HG03135 (cell line): ENCODE data around the gene STATH.
"Not testable (repeated sequence)": the region's sequence is repeated elsewhere in the genome, so short reads cannot be mapped to it uniquely, and the experiment has no call there.

ENCODE experiments used
- ATAC-seq: cut with Tn5 transposase; IDR thresholded peaks from one replicate; pipeline ENCODE4 v1.9.1; 2021; ENCODE audit warnings: mild to moderate bottlenecking, moderate library complexity; ENCODE audit not compliant: unreplicated experiment

Gene STATH, protein sequence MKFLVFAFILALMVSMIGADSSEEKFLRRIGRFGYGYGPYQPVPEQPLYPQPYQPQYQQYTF

DNA sequence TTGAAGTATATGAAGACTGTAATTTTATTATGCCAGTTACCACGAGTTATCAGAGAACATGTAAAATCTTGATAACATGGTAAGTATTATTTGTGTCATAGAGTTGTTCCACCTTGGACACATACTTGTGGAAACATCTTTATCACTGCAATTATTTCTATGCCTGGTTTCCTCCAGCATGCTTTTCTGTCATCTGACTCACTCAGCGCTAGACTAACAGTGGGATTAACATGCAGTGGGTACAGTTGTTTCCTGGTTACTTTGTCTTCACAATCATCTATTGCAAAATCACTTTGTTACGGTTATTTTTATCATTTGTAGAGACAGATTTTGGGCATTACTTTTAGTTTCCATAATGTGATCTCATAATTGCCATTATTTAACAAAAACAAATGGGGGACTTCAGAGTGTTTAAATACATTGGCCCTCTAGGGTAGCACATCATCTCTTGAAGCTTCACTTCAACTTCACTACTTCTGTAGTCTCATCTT, at the start of gene STATH:
Gene STATH, plus strand, starts transcription at position 441 of the 491 bp plus-strand sequence. CDS start 2,472 bp downstream, outside the sequence.
- ATAC-seq = no peak

DNA sequence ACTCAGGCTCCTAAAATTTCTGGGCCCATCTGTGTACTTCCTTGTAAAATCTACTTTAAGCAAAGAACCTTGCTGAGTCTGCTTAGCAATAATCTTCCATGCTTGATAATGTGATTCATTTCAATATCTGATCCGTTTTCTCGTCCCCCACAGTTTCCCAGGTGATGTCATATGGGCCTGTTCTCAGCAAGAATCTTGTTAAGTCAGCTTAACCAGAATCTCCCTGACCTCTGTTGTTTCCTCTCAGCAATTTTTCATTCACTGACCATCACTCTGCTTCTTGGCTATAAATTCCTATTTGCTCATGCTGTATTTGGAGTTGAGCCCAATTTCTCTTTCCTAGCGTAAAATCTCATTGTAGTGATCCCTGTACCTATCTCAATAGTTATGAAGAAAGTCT, 44.2 kb upstream of the STATH start:
- ATAC-seq = no peak

DNA sequence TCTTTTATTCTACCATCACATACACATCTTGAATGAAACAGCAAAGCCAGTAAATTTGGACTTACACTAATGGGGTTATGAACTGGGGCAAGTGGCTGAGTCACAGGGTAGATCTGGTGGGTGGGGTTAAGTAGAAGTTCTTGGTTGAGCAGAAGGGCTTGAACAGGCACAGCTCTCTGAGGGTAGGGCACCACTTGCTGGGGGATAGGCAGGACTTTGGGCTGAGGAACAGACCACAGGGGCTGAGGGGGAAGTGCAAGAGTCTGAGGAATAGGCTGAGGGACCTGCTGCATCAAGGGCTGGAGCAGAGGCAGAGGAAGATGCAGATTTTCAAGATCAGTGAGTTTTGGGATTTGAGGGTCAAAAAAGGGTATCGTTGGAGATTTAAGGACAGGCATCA, 38.6 kb upstream of the STATH start:
- ATAC-seq = no peak

DNA sequence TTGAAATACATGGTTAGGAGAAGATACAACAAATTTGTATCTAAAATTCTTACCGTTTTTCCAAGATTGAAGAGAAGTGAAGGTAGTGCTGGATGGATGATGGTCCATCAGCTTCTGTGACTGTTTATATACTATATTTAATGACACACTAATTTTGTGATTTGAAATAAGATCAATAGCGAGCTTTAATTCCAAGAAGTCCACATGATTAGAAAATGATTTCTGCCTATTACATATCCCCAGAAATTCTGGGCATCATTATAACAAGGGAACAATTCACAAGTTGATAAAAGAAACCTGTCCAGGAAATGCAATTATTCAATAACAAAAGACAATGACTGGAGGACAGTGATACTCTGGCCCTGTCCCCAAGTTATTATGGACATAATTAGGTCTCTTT, 30.1 kb upstream of the STATH start, which contains the start of gene CSN2:
Gene CSN2, minus strand, starts transcription at position 101 of the 400 bp plus-strand sequence. CDS start 4,733 bp downstream, outside the sequence.
- no peak for ATAC-seq

DNA sequence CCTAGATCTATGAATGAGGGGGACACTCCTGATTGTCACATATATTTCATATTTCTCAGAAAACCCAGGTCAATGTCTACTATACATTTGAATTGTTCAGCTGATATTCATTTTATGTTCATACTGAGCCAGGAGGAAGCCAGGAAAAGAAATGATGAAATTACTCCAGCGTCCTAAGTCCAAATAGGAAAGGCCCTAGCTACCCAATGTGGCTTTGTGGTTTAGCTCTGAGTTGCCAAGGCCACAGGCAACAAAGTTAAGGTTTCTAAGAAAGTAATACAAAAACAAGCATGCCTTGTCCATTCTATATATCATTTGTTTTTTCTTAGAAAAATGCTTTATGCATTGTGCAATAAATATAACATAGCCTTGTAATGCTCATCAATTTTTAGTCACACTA, 25.7 kb upstream of the STATH start:
- no peak for ATAC-seq

DNA sequence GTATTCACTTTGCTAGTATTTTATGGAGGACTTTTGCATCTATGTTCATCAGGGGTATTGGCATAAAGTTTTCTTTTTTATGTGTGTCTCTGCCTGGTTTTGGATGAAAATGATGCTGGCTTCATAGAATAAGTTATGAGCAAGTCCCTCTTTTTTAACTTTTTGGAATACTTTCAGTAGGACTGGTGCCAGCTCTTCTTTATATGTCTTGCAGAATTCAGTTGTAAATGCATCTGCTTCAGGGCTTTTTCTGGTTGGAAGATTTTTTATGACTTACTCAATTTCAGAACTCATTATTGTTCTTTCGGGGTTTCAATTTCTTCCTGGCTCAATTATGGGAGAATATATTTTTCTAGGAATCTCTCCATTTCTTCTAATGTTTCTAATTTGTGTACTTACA, 21.1 kb upstream of the STATH start:
- ATAC-seq = no peak

DNA sequence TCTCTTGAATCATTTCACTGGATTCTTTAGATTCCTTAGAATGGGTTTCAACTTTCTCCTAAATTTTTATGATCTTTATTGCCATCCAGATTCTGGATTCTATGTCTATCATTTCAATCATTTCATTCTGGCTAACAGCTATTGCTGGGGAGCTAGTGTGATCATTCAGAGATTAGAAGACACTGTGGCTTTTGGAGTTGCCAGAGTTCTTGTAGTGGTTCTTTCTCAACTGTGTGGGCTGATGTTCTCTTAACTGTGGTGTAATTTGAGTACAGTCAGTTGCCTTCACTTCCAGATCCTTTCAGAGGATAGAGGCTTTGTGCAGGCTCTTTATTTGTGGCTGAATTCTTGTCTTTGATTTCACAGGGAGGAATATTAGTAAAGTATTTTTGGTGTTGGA, 18.2 kb upstream of the STATH start:
- no peak for ATAC-seq

DNA sequence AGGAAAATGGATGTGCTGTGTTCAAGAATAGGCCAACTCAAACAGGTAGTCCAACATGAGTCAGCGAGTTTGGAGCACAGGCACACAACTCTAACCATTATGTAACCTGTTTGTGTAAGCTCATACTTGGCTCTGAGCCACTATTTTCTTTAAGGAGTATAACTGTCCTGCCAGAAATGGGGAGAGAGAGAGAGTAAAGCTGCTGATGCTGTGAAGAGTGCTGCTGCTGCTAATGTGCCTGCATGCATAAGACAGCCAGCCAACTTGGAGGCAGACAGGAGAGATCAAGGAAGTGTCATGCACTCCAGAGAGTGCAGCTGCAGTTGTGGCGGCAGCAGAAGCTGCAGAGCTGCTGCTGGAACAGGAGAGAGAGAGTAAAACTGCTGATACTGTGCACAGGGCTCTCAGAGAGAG, 11.7 kb upstream of the STATH start:
- ATAC-seq = no peak

DNA sequence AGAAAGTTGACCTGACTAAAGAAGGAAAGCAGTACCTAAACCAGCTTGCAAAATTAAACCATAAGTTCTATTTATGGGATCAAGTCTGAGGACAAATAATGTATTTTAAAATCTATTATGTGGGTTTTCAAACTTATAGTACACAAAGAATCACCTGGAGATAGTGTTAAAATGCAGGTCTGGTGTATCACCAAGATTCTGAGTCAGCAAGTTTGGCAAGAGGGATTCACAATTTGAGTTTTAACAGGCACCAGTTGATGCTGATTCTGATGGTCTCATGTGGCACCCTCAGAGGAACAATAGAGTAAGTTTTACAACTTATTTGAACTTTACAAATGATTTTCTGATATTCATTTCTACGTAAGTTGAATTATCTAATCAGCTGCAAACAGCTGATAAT, 9.1 kb upstream of the STATH start:
- no peak for ATAC-seq

DNA sequence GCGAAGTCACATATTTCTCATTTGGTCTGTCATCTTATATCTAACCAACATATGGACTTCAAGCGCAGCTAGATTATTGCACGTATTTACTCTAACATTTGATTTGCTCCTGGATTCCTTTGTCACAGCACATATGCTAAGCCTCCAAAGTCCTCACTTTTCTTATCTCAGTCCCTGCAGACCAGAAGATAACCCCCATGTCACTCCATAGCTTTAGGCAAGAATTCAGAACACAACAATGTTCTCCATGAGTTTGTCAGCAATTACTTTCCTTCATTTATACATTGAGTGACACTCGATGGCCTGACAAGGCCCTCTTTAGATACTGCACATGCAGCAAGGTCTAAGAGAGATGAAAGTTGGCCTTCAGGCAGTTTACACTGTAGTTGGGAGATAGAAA, 4.8 kb upstream of the STATH start:
- ATAC-seq = no peak

DNA sequence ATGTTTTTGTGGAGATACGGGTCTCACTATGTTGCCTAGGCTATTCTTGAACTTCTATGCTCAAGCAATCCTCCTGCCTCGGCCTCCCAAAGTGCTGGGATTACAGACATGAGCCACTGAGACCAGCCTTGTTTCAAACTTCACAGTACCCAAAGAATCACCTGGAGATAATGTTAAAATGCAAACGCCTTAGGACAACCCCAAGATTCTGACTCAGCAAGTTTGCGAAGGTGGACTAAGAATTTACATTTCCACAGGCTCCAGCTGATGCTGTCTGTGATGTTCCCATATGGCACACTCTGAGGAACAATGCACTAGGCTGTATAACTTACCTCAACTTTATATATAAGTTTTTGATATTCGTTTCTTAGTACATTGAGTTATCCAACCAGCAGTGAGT, 984 bp upstream of the STATH start:
- no peak for ATAC-seq

DNA sequence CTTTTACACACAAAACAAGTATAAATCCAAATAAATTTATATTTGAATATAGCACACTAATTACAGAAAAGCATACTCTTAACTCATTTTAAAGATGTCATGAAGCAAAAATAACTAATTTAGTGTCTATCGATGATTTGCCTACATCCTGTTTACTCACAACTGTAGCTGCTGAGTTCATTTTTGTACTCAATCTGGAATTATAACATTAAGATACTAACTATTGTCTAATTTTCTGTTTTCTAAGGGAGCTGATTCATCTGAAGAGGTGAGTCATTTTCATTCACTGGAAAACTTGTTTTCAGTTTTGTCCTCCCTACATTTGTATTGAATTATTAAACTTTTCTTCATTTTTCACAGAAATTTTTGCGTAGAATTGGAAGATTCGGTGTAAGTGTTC, 3.7 kb downstream of the STATH start:
- no peak for ATAC-seq

DNA sequence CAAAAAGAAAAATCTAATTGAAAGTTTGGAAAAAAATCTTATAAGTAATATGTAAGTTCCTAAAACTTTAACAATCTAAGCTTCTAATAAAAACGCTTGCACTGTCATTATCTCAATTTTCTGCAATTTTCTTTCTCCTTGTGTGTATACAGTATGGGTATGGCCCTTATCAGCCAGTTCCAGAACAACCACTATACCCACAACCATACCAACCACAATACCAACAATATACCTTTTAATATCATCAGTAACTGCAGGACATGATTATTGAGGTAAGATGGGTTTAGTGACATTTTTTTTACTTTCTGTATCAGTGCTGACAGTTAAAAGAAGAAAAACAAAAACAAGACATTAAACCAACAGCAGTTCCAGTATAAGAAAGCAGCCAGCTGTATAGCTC, 4.9 kb downstream of the STATH start:
- no peak for ATAC-seq

DNA sequence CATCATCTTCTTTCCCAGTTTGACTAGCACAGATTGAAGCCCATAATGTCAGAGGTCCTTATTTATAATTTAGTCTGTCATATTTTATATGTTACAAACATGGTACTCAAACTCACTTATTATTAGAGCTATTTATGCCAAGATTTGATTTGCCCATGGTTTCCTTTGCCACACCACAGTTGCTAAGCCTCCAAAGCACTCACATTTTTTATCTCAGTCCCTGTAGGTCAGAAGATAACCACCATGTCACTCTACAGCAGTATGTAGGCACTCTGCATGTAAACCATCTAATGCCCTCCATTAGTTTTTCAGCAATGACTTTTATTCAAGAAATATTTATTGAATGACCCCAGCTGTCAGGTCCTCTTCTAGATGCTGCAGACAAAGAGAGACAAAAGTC, 6.7 kb downstream of the STATH start:
- no peak for ATAC-seq

DNA sequence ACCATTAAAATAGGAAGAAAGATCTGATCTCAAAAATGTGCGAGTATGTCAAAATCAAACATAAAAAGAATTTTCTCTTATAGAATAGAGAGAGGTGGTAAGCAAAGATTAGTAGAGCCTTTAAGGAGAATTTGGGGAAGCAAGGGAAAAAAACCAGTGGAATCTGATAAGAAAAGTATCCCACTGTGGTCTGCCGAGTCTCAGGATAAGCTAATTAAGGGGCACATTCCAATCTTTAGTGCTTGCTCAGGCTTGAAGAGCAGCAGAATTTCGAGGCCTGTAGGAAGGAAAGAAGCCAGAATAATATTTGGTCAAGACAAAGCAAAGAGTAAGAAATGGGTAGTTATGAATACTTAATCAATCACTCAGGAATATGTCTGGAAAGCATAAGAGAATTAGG, 13.0 kb downstream of the STATH start:
- no peak for ATAC-seq

DNA sequence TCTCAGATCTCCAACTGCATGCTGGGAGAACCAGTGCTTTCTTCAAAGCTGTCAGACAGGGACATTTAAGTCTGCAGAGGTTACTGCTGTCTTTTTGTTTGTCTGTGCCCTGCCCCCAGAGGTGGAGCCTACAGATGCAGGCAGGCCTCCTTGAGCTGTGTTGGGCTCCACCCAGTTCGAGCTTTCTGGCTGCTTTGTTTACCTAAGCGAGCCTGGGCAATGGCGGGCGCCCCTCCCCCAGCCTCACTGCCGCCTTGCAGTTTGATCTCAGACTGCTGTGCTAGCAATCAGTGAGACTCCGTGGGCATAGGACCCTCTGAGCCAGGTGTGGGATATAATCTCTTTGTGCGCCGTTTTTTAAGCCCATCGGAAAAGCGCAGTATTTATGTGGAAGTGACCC, 23.2 kb downstream of the STATH start:
- not testable (repeated sequence) for ATAC-seq

DNA sequence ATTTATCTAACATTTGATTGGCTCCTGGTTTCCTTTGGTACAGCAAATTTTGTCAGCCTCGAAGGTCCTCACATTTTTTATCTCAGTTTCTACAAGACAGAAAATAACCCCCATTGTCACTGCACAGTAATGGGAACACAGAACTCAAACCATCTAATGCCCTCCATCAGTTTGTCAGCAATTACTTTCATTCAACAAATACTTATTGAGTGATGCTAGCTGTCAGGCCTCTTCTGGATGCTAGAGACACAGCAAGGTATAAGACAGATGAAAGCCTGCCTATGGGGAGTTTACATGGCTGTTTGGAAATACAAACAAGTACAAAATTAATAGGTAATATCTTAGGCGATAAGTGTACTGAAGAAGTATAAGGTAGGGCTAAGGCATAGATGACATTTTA, 27.5 kb downstream of the STATH start:
- no peak for ATAC-seq

DNA sequence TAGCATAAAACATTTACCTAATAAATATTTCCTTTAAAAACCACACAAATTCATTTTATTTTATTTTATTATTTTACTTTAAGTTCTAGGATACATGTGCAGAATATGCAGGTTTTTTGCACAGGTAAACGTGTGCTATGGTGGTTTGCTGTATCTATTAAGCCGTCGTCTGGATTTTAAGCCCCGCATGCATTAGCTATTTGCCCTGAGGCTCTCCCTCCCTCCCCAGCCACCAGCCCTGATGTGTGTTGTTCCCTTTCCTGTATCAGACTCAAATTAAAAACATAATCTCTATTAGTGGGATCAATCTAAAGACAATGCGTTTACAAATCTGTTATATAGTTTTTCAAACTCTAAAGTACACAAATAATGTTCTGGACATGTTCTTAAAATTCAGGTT, 31.2 kb downstream of the STATH start:
- ATAC-seq = no peak

DNA sequence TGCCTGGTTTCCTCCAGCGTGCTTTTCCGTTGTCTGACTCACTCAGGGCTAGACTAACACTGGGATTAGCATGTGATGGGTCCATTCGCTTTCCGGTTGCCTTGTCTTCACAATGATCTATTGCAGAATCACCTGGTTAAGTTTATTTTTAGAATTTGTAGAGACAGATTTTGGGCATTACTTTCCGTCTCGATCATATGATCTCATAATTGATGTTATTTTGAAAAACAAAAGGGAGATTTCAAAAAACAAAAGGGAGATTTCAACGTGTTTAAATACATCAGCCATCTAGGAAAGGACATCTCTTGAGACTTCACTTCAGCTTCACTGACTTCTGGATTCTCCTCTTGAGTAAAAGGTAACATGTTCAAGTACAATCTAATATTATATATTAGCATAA, 32.4 kb downstream of the STATH start, which contains the start of gene HTN3:
Gene HTN3, plus strand, starts transcription at position 301 of the 400 bp plus-strand sequence. CDS start 2,282 bp downstream, outside the sequence.
- ATAC-seq = not testable (repeated sequence)

DNA sequence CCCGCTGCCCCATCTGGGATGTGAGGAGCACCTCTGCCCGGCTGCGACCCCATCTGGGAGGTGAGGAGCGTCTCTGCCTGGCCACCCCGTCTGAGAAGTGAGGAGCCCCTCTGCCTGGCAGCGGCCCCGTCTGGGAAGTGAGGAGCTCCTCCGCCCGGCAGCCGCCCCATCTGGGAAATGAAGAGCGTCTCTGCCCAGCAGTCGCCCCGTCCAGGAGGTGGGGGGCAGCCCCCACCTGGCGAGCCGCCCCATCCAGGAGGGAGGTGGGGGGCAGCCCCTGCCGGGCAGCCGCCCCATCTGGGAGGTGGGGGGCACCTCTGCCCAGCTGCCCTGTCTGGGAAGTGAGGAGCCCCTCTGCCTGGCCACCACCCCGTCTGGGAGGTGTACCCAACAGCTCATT, 41.8 kb downstream of the STATH start:
- ATAC-seq = not testable (repeated sequence)

DNA sequence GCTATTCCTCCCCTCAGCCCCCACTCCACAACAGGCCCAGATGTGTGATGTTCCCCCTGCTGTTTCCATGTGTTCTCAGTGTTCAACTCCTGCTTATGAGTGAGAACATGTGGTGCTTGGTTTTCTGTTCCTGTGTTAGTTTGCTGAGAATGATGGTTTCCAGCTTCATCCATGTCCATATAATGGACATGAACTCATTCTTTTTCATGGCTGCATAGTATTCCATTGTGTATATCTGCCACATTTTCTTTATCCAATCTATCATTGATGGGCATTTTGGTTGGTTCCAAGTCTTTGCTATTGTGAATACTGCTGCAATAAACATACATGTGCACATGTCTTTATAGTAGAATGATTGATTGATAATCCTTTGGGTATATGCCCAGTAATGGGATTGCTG, 44.2 kb downstream of the STATH start:
- ATAC-seq = not testable (repeated sequence)

DNA sequence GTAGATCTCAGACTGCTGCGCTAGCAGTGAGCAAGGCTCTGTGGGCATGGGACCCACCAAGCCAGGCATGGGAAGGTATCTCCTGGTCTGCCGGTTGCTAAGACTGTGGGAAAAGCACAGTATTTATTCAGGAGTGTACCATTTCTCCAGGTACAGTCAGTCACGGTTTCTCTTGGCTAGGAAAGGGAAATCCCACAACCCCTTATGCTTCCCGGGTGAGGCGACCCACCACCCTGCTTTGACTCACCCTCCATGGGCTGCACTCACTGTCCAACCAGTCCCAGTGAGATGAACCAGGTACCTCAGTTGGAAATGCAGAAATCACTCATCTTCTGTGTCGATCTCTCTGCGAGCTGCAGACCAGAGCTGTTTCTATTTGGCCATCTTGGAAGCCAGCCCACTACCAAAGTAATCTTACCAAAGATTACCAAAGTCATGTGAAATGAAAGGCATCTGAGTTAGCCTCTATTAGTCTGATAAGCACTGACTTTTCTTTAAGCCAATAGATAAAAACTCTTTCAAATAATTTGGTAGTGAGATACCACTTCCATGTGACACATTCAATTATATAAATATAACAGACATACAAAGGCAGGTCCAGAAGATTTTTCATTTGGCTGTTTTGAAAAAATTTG, 46.0 kb downstream of the STATH start:
- no peak for ATAC-seq

DNA sequence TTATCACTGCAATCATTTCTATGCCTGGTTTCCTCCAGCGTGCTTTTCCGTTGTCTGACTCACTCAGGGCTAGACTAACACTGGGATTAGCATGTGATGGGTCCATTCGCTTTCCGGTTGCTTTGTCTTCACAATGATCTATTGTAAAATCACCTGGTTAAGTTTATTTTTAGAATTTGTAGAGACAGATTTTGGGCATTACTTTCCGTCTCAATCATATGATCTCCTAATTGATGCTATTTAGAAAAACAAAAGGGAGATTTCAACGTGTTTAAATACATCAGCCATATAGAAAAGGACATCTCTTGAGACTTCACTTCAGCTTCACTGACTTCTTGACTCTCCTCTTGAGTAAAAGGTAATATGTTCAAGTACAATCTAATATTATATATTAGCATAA, 54.4 kb downstream of the STATH start, which contains the start of gene HTN1:
Gene HTN1, plus strand, starts transcription at position 301 of the 400 bp plus-strand sequence. CDS start 2,639 bp downstream, outside the sequence.
- not testable (repeated sequence) for ATAC-seq
